ENCODE measurements around the gene RPL21.
"Not testable (repeated sequence)": the region's sequence is repeated elsewhere in the genome, so short reads cannot be mapped to it uniquely, and the experiment has no call there.

The RPL21 gene

GRCh38 chr13:27298849-27299248 lies 47.5 kb downstream of the RPL21 start:
- DNase-seq (ENCODE audit: low spot score) (no peak), ATAC-seq (ENCODE audit: low read depth) (no peak)
- Histone ChIP-seq H3K27ac (ENCODE audit: poor library complexity, severe bottlenecking) (no peak overlapping the region), H3K4me3 (ENCODE audit: severe bottlenecking) (no peak overlapping the region), H3K9me3 (ENCODE audit: severe bottlenecking) (no peaks in the 10 kb centered on the region), H3K36me3 (ENCODE audit: low read depth) (no peaks in the 10 kb centered on the region), H3K4me1 (ENCODE audit: insufficient read depth, poor library complexity, severe bottlenecking) (no peaks in the 10 kb centered on the region), H3K27me3 (ENCODE audit: insufficient read depth, poor library complexity, severe bottlenecking) (no peaks in the 10 kb centered on the region)
- no peak for TF ChIP-seq CTCF (IDR thresholded peaks at IDR 0.05; ENCODE audit: poor library complexity, severe bottlenecking)

- not testable (repeated sequence) for H3K4me3 ChIP-seq (ENCODE audit: severe bottlenecking); DNase-seq (ENCODE audit: low spot score); H3K27me3 ChIP-seq (ENCODE audit: insufficient read depth, poor library complexity, severe bottlenecking); H3K9me3 ChIP-seq (ENCODE audit: severe bottlenecking); H3K4me1 ChIP-seq (ENCODE audit: insufficient read depth, poor library complexity, severe bottlenecking); ATAC-seq (ENCODE audit: low read depth); H3K36me3 ChIP-seq (ENCODE audit: low read depth); H3K27ac ChIP-seq (ENCODE audit: poor library complexity, severe bottlenecking)
These were observed 49.0 kb downstream of the RPL21 start for GRCh38 chr13:27300406-27300805.

GRCh38 chr13:27300941-27301586 lies 49.7 kb downstream of the RPL21 start:
- no peaks in the 10 kb centered on the region for H3K9me3 ChIP-seq (ENCODE audit: severe bottlenecking)
- H3K27ac ChIP-seq (ENCODE audit: poor library complexity, severe bottlenecking) = no peak overlapping the region
- TF ChIP-seq CTCF (IDR thresholded peaks at IDR 0.05; ENCODE audit: poor library complexity, severe bottlenecking) = no peak
- H3K27me3 ChIP-seq (ENCODE audit: insufficient read depth, poor library complexity, severe bottlenecking) = no peaks in the 10 kb centered on the region
- no peaks in the 10 kb centered on the region for H3K4me1 ChIP-seq (ENCODE audit: insufficient read depth, poor library complexity, severe bottlenecking)
- DNase-seq (ENCODE audit: low spot score) (no peak), ATAC-seq (ENCODE audit: low read depth) (no peak)
- H3K4me3 ChIP-seq (ENCODE audit: severe bottlenecking) = no peak overlapping the region
- H3K36me3 ChIP-seq (ENCODE audit: low read depth) = no peaks in the 10 kb centered on the region

- no peak for TF ChIP-seq CTCF (IDR thresholded peaks at IDR 0.05; ENCODE audit: poor library complexity, severe bottlenecking)
- Histone ChIP-seq H3K4me3 (ENCODE audit: severe bottlenecking) (no peak overlapping the region), H3K27ac (ENCODE audit: poor library complexity, severe bottlenecking) (no peak overlapping the region), H3K36me3 (ENCODE audit: low read depth) (no peaks in the 10 kb centered on the region), H3K9me3 (ENCODE audit: severe bottlenecking) (no peaks in the 10 kb centered on the region), H3K27me3 (ENCODE audit: insufficient read depth, poor library complexity, severe bottlenecking) (no peaks in the 10 kb centered on the region), H3K4me1 (ENCODE audit: insufficient read depth, poor library complexity, severe bottlenecking) (no peaks in the 10 kb centered on the region)
- ATAC-seq (ENCODE audit: low read depth) = no peak
- no peak for DNase-seq (ENCODE audit: low spot score)
These were observed 51.4 kb downstream of the RPL21 start for GRCh38 chr13:27302643-27303262.

GRCh38 chr13:27304099-27304498 lies 52.7 kb downstream of the RPL21 start:
- Histone ChIP-seq H3K27ac (ENCODE audit: poor library complexity, severe bottlenecking) (no peak overlapping the region), H3K4me3 (ENCODE audit: severe bottlenecking) (no peak overlapping the region), H3K9me3 (ENCODE audit: severe bottlenecking) (no peaks in the 10 kb centered on the region), H3K36me3 (ENCODE audit: low read depth) (no peaks in the 10 kb centered on the region), H3K27me3 (ENCODE audit: insufficient read depth, poor library complexity, severe bottlenecking) (no peaks in the 10 kb centered on the region), H3K4me1 (ENCODE audit: insufficient read depth, poor library complexity, severe bottlenecking) (no peaks in the 10 kb centered on the region)
- ATAC-seq (ENCODE audit: low read depth) (no peak), DNase-seq (ENCODE audit: low spot score) (no peak)
- no peak for TF ChIP-seq CTCF (IDR thresholded peaks at IDR 0.05; ENCODE audit: poor library complexity, severe bottlenecking)
